ENCODE results near the gene ZNF239.
"Not testable (repeated sequence)": the region's sequence is repeated elsewhere in the genome, so short reads cannot be mapped to it uniquely, and the experiment has no call there.

Gene ZNF239

DNA sequence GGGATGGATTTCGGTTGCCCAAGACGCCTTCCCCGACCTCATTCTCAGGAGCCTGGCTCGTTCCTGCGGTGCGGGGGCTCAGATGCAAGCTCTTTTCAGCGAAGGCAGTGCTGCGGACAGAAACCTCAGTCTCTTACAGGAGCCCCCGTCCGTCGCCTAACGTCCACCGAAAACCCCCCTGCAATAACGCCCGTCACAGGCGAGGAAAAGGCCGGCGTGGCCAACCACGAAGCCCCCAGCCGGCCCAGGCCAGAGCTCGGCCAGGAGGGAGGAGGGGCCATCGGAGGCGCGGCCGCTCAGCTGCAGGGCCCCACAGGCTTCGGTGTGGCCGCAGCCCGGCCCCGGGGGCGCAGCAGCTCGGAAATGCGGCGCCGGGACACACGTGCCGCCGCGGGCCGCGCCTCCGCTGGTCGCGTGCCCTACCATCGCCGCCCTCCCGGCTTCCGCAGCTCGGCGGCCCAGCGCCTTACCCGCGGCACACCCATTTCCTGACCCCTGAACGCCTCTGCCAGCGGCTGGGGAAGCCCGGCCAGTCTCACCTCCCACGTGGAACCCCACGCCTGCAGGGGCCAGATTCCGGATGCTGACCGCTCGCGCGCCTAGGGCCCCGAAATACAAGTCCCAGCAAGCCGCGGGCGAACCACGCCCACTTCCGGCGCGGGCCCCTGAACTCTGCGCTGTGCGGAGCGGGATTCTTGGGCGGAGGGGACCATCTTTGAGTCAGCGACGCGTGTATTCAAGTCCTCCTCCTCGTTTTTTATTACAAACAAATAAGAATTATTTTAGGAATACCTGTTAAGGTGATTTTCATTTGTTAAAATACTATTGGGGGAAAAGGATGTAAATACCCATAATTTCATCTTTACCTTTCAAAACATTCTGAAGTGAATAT is at the start of gene ZNF239:
Gene ZNF239 (minus strand): TSS at position 616 of the 892 bp plus-strand sequence. CDS start 16,537 bp downstream, outside the sequence.
- DNase-seq = peak; percentile 23 to 83

DNA sequence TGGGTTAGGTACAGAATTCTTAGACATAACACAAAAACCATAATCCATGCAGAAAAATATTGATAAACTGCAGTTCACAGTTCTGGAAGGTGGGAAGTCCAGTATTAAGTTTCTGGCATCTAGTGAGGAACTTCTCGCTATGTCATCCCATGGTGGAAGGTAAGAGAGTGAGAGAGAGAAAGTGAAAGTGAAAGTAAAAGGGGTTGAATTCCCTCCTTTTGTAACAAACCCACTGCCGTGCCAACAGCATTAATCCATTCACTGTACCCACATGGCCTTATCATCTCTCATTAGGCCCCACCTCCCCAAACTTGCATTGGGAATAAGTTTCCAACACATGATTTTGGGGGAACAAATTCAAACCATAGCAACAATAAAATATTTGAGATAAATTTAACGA is 48.9 kb upstream of the ZNF239 start:
- no peak for DNase-seq

DNA sequence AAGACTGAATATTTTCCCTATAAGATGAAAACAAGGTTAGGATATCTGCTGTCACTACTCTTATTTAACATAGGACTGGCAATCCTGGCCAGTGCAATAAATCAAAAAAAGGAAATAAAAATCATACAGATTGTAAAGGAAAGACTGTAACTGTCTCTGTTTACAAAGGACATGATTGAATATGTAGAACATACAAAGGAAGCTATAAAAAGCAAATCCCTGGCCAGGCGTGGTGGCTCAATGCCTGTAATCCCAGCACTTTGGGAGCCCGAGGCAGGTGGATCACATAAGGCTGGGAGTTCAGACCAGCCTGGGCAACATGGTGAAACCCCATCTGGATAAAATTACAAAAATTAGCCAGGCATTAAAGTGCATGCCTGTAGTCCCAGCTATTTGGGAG is 47.6 kb upstream of the ZNF239 start:
- no peak for DNase-seq

DNA sequence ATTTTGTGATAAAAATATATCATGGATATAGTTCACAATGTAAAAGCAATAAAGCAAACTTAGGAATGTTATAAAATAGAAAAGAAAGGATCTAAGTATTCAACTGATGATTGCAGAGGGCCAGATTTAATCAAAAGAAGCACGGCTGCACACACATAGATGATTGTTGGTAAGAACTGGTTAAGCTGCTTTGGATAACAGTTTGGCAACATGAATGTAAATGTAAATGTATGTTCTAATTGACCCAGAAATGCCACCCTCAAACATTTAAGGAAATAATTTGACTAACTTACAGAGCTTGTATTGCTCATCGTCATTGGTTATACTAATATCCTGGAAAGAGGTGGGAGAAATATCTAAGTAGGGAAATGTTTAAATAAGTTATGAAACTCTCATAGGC is 45.0 kb upstream of the ZNF239 start:
- DNase-seq = no peak

DNA sequence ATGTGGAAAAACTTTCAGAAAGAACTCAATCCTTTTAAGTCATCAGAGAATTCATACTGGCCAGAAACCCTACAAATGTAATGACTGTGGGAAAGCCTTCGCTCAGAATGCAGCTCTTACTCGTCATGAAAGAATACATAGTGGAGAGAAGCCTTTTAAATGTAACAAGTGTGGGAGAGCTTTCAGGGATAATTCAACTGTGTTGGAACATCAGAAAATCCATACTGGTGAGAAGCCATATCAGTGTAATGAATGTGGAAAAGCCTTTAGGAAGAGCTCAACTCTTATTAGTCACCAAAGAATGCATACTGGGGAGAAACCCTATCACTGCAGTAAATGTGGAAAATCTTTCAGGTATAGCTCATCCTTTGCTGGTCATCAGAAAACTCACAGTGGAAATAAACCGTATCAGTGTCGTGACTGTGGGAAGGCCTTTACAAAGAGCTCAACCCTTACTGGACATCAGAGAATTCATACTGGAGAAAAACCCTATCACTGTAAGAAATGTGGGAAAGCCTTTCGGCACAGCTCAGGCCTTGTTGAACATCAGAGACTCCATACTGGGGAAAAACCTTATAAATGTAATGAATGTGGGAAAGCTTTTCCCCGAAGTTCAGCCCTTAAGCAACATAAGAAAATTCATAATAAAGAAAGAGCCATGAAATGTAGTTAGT is 42.4 kb upstream of the ZNF239 start:
- DNase-seq = no peak

DNA sequence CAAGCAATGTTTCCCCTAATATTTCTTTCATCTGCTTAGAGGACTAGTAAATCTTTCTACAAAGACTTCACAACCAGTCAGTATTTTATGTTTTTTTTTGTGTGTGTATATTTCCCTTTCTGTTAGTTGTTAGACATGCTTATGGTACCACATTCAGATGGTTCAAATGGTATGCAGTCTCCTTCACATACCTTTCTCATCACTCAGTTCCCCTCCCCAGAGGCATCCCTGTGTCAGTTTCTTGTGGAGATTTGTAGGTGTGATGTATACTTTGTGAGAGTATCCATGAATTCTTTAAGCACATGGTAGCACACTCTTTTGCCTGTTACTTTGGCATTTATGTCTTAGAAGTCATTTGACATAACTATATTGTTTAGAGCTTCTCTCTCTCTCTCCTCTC is 36.2 kb upstream of the ZNF239 start:
- no peak for DNase-seq

DNA sequence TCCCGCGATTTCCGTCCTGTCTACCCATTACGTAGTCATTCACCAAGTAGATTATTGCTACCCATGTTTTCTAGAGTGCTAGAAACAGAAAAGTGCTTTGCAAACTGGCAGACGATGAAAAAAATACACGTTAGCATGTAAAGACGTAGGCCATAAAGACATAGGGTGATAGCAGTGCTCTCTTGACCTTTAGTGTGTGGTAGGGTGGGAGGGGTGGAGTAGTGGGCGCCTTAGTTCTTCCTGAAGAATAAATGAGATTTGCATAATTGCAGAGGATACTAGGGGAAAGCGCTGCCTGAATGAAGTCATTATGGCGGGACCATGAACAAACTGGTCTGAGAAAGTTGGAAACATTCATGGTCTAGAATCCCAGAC is 32.8 kb upstream of the ZNF239 start:
- peak; percentile 3 to 25 for DNase-seq

DNA sequence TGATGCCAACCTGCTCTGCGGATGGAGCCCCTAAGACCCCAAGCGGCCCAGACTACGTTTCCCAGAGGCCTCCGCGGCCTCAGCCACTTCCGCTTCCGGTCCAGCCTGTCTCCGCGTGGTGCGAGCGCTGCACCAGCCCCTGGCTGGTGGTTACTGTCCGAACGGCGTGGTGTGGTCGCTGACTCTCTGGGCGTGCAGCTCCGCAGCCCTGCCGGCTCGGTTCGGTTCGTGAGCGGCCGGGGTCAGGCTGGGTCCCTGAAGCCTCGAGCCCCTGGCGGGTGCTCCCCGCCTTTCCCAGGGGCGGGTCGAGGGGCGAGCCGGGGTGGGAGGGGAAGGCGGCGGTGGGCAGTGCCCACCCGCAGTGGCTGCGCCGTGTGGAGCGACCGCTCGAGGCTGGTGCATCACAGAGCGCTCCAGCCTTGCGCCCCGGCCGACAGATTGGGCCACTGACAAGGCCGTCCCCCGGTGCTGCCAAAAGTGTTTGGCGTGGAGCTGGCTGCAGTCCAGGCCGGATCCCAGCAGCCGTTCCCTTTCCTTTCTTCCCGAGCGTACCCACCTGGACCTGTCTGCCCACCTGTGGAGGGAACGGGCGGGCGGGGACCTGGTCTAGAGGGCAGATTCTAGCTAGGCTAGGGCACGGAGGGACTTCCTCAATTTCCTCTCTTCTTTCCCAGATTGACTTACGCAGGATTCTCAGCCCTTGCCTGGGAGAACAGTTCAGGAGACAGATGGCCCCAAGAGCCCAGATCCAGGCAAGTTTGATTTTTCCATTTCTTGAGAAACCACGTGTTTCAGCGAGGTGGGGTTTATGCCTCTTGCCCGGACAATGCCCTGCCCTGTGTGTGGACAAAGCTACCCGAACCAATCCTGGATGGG is 32.1 kb upstream of the ZNF239 start, which contains the start of gene ZNF485:
Gene ZNF485 (plus strand): TSS at position 116 of the 876 bp plus-strand sequence. CDS start 613 bp downstream, at position 729.
- peak; percentile 12 to 64 for DNase-seq

DNA sequence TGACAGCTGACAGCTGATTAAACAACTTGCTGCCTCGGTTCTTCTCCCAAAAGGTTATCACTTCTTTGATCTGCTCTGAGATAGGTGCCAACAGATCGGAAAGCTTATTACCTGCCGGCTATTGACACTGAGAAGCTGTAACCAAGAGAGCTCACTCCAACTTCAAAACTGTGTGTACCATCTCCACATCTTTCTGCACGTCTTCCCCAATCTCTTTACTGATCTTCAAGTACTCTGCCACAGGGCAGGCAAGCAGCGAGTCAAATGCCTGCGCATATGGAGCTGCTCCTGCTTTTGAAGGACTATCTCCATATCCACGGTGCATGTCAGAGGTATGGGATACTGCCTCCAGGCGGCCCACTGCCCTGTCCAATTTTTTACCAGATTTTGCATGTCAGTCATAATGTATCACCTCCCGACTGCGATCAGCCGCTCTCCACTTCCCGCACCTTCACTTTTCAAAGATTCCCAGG is 31.5 kb upstream of the ZNF239 start:
- no peak for DNase-seq

DNA sequence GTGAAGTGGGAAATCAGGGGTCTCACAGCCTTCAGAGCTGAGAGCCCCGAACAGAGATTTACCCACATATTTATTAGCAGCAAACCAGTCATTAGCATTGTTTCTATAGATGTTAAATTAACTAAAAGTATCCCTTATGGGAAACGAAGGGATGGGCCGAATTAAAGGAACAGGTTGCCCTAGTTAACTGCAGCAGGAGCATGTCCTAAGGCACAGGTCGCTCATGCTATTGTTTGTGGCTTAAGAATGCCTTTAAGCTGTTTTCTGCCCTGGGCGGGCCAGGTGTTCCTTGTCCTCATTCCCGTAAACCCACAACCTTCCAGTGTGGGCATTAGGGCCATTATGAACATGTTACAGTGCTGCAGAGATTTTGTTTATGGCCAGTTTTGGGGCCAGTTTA is 27.2 kb upstream of the ZNF239 start:
- not testable (repeated sequence) for DNase-seq

DNA sequence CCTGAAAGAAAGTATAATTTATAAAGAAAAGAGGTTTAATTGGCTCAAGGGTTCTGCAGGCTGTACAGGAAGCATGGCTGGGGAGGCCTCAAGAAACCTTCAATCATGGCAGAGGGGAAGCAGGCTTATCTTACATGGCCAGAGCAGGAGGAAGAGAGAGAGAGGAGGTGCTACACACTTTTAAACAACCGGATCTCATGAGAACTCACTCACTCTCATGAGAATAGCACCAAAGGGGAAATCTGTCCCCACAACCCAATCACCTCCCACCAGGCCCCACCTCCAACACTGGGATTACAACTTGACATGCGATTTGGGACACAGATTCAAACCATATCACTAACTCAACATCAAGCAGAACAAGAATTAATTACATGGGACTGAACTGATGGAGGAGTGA is 24.9 kb upstream of the ZNF239 start:
- no peak for DNase-seq

DNA sequence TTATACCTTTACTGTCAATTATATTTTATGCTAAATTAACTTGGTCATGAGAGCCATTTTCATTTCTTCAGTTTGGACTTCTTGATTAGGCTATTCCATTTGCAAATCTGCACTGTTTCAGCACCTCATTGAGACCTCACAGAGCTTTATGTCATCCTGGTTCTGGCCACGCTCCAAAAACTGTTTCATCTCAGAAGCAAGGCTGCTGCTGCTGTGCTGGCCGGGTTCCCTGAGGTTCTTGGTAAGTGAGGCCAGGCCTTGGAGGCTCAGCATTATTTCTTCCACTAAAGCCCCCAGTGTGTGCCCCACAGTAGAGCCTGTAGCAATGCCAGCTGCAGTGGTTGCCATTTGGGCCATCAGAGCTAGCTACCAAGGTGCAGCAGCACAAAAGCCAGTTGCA is 24.0 kb upstream of the ZNF239 start:
- no peak for DNase-seq

DNA sequence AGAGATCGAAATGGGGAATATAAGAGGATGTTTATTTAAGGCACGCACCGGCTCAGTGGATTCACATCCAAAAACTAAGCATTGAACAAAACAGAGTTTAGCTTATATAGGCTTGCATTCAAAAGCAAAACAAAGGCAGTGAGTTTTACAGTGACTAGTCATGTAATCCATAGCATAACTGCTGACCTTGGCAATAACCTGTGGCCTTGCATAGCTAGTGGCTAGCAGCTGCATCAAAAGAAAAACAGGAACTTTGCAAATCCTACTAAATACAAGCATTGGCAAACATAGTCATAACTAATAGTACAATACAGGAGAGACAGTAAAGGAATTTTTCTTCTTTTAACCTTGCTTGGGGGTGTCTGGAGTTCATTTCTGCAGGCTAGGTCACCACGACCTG is 22.1 kb upstream of the ZNF239 start:
- DNase-seq = no peak

DNA sequence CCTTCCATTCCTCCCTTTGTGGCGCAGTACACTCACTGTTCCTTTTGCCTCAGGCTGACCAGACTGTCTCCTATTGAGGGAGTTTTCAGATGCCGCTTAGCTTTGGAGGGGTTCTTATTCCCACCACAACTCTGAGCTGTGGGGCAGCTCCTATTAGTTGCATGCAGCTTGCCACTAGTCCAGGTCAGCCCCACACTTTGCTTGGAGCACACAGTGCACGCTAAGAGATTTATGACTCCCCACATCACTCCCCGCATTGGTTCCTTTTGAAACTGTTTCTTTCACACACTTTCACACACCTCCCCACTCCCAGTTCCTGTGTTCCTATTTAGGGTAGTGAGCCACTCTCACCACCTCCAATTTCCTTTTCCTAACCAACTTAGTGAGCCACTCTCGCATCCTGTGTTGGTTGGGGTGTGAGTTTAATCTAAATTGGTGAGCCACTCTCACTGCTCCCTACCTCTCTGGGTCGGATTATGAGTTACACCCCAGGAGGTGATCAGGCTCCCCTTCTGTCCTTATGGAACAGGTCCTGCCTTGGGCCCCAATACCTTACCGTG is 21.4 kb upstream of the ZNF239 start:
- no peak for DNase-seq

DNA sequence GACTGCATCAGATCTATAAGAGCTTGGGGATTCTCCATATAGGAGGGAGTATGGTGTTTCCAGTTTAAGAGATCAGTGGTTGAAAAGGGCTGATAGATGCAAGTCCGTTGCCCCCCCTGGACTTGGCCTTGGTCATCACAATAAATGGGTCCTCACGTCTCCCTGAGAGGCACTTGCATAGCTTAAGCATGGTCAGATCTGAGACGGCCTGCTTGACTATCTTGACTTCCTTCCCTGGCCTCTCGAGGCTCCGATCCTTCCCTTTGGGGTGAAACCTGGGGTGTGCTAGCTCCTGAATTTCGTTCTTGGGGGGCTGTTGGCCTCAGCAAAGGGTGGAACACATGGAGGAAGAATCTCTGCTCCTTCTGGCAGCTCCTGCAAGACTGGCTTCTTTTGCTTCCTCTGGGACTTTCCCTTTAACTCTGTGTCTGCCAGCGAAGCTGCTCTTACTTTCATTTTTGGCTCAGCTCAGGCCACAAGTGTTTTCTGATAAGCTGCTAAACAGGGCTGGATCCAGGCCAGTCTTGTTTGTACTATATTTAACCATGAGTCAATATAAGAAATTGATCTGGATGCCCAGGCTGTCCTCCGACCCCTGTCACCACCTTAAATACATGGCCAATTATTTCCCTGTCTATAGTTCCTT is 20.7 kb upstream of the ZNF239 start:
- DNase-seq = no peak

DNA sequence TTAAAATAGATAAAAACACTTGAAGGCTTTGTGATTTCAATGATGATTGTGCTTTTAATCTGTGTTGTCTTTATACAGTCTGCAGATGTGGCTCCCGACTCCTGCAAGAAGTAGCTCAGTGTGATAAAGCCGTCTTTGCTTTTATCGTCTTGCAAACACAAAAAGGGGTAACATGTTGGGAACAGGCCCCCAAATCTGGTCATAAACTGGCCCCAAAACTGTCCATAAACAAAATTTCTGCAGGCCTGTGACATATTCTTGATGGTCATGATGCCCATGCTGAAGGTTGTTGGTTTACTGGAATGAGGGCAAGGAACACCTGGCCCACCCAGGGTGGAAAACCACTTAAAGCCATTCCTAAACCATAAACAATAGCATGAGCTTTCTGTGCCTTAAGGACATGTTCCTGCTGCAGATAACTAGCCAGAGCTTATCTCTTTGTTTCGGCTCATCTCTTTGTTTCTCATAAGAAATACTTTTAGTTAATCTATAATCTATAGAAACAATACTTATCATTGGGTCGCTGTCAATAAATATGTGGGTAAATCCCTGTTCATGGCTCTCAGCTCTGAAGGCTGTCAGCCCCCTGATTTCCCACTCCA is 17.0 kb upstream of the ZNF239 start:
- no peak for DNase-seq

DNA sequence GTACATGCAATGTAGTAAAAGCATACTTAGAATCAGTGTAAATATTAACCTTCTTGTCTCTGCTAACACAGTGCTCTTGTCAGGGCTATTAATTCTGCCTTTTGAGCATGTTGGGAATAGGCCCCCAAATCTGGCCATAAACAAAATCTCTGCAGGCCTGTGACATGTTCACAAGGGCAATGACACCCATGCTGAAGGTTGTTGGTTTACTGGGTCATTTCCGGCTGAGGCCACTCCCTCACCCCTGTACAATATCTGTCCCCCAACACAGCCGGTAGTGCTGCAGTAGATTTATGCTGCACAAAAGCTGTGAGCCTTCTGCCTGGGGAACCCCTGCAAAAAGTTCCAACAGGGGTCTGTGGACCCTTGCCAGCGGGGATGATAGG is 12.3 kb upstream of the ZNF239 start:
- DNase-seq = not testable (repeated sequence)

DNA sequence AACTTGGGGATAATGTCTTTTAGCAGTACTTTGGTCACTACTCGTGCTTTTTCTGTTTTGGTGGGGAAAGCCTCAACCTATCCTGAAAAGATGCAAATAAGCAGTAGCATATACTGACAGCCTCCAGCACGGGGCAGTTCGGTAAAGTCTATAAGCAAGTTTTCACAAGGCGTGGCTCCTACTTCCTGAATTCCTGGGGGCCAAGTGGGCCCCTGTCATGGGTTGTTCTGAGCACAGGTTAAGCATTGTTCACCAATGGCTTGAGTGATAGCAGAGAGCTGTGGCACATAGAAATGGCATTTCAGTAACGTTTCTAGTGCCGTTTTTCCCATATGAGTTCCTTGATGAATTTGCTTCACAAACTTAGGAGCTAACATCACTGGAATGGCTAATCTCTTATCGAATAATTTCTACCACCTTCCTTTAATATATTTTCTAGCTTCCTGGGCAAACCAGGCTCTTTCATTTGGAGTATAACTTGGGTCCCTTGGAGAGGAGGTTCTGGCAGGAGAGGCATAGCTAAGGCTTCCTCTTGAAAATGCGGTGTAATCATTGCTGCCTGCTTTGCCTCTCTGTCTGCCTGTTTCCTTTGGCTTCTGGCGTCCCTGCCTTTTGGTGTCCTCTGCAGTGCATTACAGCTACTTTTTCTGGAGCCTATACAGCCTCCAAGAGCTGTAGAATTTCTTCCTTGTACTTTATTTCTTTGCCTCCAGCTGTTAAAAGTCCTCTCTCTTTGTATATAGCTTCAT is 11.7 kb upstream of the ZNF239 start:
- DNase-seq = no peak

DNA sequence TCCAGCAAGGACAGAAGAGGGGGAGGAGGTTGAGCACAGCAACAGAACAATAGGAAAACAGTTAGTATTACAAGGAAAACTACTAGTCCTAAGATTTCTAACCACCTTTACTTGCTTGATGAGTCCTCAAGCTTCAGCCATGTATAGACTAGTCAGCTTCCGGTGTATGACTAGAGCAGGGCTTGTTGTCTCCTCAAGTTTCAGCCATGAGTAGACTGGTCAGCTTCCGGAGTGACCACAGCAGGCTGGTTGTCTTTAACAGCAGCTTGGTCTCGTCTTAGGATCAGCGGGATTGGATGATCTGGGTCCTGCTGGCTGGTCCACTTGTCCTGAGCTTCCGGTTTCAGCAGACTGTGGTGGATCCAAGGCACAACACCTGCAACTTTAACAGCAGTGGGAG is 10.6 kb upstream of the ZNF239 start:
- DNase-seq = no peak

DNA sequence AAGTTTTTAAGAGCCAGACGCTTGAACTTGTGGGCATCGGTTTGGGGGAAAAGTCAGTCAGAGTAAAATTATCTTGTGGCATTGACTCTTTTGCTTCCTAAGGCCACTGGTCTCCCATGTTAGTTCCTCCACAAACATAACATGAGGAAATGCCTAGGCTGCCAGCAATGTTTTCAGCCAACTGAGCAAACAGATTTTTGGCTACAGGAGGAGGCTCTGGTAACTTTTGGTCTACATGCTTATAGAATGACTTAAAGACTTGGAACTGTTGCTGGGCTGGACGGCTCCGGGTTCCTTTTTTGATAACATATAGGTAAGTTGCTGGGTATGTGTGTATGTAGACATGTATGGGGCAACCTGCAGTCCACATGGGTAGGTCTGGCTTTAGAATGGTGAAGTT is 9.6 kb upstream of the ZNF239 start:
- DNase-seq = no peak

DNA sequence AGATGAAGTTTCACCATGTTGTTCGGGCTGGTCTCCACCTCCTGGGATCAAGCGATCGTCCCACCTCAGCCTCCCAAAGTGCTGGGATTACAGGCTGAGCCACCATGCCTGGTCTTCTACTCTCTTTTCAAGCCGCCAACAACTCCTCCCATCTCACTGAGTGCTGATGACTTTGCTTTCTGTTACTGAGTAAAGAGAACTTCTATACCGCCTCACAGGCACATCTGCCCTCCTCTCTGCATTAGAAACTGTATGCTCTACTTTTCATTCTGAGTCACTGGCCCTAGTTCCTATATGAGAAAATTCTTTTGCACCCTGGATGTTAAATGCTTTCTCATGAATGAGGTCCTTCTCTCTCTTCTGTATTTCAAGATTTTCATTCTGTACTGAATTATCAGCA is 2.2 kb upstream of the ZNF239 start:
- no peak for DNase-seq

Data from NCI-H526 (cell line).